ENCODE results near the gene OR5B17.
"Not testable (repeated sequence)": the region's sequence is repeated elsewhere in the genome, so short reads cannot be mapped to it uniquely, and the experiment has no call there.

The OR5B17 gene

GRCh38 chr11:58358969-58359368 is at the start of gene OR5B17:
Gene OR5B17 (minus strand): TSS chr11:58359069. CDS start chr11:58359069, 0 bp downstream.
- no peak for DNase-seq
- TF ChIP-seq EZH2 (IDR thresholded peaks at IDR 0.05; ENCODE audit: borderline replicate concordance, low read depth, low read length, severe bottlenecking) = no peak
- TF ChIP-seq, protein P1, sequence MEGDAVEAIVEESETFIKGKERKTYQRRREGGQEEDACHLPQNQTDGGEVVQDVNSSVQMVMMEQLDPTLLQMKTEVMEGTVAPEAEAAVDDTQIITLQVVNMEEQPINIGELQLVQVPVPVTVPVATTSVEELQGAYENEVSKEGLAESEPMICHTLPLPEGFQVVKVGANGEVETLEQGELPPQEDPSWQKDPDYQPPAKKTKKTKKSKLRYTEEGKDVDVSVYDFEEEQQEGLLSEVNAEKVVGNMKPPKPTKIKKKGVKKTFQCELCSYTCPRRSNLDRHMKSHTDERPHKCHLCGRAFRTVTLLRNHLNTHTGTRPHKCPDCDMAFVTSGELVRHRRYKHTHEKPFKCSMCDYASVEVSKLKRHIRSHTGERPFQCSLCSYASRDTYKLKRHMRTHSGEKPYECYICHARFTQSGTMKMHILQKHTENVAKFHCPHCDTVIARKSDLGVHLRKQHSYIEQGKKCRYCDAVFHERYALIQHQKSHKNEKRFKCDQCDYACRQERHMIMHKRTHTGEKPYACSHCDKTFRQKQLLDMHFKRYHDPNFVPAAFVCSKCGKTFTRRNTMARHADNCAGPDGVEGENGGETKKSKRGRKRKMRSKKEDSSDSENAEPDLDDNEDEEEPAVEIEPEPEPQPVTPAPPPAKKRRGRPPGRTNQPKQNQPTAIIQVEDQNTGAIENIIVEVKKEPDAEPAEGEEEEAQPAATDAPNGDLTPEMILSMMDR (IDR thresholded peaks at IDR 0.05; ENCODE audit: borderline replicate concordance, extremely low read depth, low read length, poor library complexity, severe bottlenecking) = no peak
- ATAC-seq (ENCODE audit: insufficient read depth, low read depth) = no peak

GRCh38 chr11:58406774-58407173 is 47.9 kb upstream of the OR5B17 start, which contains the start of gene OR5B3:
Gene OR5B3 (minus strand): TSS chr11:58406874. CDS start chr11:58403409, 3,465 bp downstream.
- no peak for ATAC-seq (ENCODE audit: insufficient read depth, low read depth)
- Histone ChIP-seq H3K4me2 (ENCODE audit: insufficient read depth, low read length) (no peak within 1 kb of the TSS), H3K27me3 (ENCODE audit: insufficient read depth, low read length, poor library complexity) (no peaks in the 10 kb centered on the region), H3K9ac (ENCODE audit: low read depth, low read length) (no peak within 1 kb of the TSS), H3K4me3 (ENCODE audit: low read depth in 1 of 2, low read length in 2 of 2) (no peak within 1 kb of the TSS), H4K20me1 (ENCODE audit: insufficient read depth, low read length) (no peaks in the 10 kb centered on the region), H3K4me1 (ENCODE audit: insufficient read depth, low read length) (no peaks in the 10 kb centered on the region), H3K27ac (ENCODE audit: low read length) (no peak within 1 kb of the TSS), H3K36me3 (ENCODE audit: insufficient read depth, low read length) (no peaks in the 10 kb centered on the region), H2AFZ (ENCODE audit: low read depth, low read length) (no peak within 1 kb of the TSS), H3K79me2 (ENCODE audit: insufficient read depth, low read length) (no peaks in the 10 kb centered on the region), H3K9me3 (ENCODE audit: insufficient read depth, low read length, severe bottlenecking) (no peaks in the 10 kb centered on the region)
- no peak for DNase-seq
- TF ChIP-seq EZH2 (IDR thresholded peaks at IDR 0.05; ENCODE audit: borderline replicate concordance, low read depth, low read length, severe bottlenecking) = no peak
- TF ChIP-seq, protein P1 (IDR thresholded peaks at IDR 0.05; ENCODE audit: borderline replicate concordance, extremely low read depth, low read length, poor library complexity, severe bottlenecking) = no peak

More at GRCh38 chr11:58358969-58359368, at the start of gene OR5B17:
- Histone ChIP-seq H3K4me2 (ENCODE audit: insufficient read depth, low read length) (no peak within 1 kb of the TSS), H3K9me3 (ENCODE audit: insufficient read depth, low read length, severe bottlenecking) (no peaks in the 10 kb centered on the region), H3K4me1 (ENCODE audit: insufficient read depth, low read length) (no peaks in the 10 kb centered on the region), H3K27me3 (ENCODE audit: insufficient read depth, low read length, poor library complexity) (no peaks in the 10 kb centered on the region), H3K36me3 (ENCODE audit: insufficient read depth, low read length) (no peaks in the 10 kb centered on the region), H3K4me3 (ENCODE audit: low read depth in 1 of 2, low read length in 2 of 2) (no peak within 1 kb of the TSS), H4K20me1 (ENCODE audit: insufficient read depth, low read length) (no peaks in the 10 kb centered on the region), H2AFZ (ENCODE audit: low read depth, low read length) (no peak within 1 kb of the TSS), H3K9ac (ENCODE audit: low read depth, low read length) (no peak within 1 kb of the TSS), H3K79me2 (ENCODE audit: insufficient read depth, low read length) (no peaks in the 10 kb centered on the region), H3K27ac (ENCODE audit: low read length) (no peak within 1 kb of the TSS)

GRCh38 chr11:58399622-58400021 is 40.8 kb upstream of the OR5B17 start:
- not testable (repeated sequence) for H3K27ac ChIP-seq (ENCODE audit: low read length); DNase-seq; H3K9ac ChIP-seq (ENCODE audit: low read depth, low read length); H2AFZ ChIP-seq (ENCODE audit: low read depth, low read length); ATAC-seq (ENCODE audit: insufficient read depth, low read depth); H3K27me3 ChIP-seq (ENCODE audit: insufficient read depth, low read length, poor library complexity); H3K4me2 ChIP-seq (ENCODE audit: insufficient read depth, low read length); H3K4me1 ChIP-seq (ENCODE audit: insufficient read depth, low read length); H3K36me3 ChIP-seq (ENCODE audit: insufficient read depth, low read length); H3K79me2 ChIP-seq (ENCODE audit: insufficient read depth, low read length); H4K20me1 ChIP-seq (ENCODE audit: insufficient read depth, low read length); H3K9me3 ChIP-seq (ENCODE audit: insufficient read depth, low read length, severe bottlenecking); H3K4me3 ChIP-seq (ENCODE audit: low read depth in 1 of 2, low read length in 2 of 2)

GRCh38 chr11:58395581-58395980 is 36.7 kb upstream of the OR5B17 start:
- H3K9me3 ChIP-seq (ENCODE audit: insufficient read depth, low read length, severe bottlenecking) = peaks cover 7% of the 10 kb centered on the region
- H3K27me3 ChIP-seq (ENCODE audit: insufficient read depth, low read length, poor library complexity) = no peaks in the 10 kb centered on the region
- H3K36me3 ChIP-seq (ENCODE audit: insufficient read depth, low read length) = no peaks in the 10 kb centered on the region
- no peaks in the 10 kb centered on the region for H4K20me1 ChIP-seq (ENCODE audit: insufficient read depth, low read length)
- no peak overlapping the region for H3K4me3 ChIP-seq (ENCODE audit: low read depth in 1 of 2, low read length in 2 of 2)
- no peak for DNase-seq
- H3K79me2 ChIP-seq (ENCODE audit: insufficient read depth, low read length) = no peaks in the 10 kb centered on the region
- H2AFZ ChIP-seq (ENCODE audit: low read depth, low read length) = no peak overlapping the region
- TF ChIP-seq, protein P1 (IDR thresholded peaks at IDR 0.05; ENCODE audit: borderline replicate concordance, extremely low read depth, low read length, poor library complexity, severe bottlenecking) = no peak
- TF ChIP-seq EZH2 (IDR thresholded peaks at IDR 0.05; ENCODE audit: borderline replicate concordance, low read depth, low read length, severe bottlenecking) = no peak
- H3K4me2 ChIP-seq (ENCODE audit: insufficient read depth, low read length) = no peak overlapping the region
- no peak overlapping the region for H3K27ac ChIP-seq (ENCODE audit: low read length)
- no peaks in the 10 kb centered on the region for H3K4me1 ChIP-seq (ENCODE audit: insufficient read depth, low read length)
- H3K9ac ChIP-seq (ENCODE audit: low read depth, low read length) = no peak overlapping the region
- ATAC-seq (ENCODE audit: insufficient read depth, low read depth) = no peak

Data from DND-41 (cell line).